ENCODE results near the gene ARL3.
"Not testable (repeated sequence)": the region's sequence is repeated elsewhere in the genome, so short reads cannot be mapped to it uniquely, and the experiment has no call there.

The ARL3 gene, protein sequence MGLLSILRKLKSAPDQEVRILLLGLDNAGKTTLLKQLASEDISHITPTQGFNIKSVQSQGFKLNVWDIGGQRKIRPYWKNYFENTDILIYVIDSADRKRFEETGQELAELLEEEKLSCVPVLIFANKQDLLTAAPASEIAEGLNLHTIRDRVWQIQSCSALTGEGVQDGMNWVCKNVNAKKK

DNA sequence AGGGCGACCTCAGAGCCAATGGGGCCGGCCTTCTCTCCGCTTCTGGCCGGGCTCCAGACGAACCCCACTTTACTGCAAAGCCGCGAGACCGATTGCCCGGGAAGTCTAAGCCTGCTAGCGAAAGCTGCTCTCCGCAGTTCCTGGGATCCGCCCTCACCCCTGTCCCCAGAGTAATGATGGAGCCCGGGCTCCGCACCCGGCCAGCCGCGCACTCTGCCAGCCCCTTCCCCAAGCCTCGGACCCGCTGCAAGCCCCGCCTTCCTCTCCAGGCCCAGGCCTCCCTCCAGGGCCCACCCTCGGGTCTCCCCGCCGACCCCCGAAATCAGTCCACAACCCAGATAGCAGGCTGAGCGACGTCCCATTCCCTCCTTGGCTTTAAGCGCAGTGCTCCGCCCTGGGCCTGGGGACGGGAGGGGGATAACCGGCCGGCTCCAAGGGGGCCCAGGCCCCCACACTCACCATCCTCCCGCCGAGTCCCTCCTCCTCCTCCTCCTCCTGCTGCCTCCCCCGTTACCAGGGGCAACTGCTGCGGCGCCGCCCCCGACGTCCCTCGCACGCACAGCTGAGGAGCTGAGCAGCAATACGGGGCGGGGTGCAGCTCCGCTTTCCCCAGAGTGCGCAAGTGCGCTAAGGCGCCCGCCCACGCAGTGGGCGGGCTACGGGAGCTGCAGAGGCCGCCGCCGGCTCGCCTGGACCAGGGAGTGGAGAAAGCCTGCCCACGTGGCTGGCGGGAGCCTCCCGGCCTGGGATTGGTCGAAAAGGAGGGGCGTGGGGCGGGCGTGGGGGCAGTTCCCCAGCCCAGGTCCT, at the start of gene ARL3:
TSS of gene ARL3 (minus strand) at position 584 of the 807 bp plus-strand sequence. CDS start at position 462, 122 bp downstream.
- TF ChIP-seq, protein P1, sequence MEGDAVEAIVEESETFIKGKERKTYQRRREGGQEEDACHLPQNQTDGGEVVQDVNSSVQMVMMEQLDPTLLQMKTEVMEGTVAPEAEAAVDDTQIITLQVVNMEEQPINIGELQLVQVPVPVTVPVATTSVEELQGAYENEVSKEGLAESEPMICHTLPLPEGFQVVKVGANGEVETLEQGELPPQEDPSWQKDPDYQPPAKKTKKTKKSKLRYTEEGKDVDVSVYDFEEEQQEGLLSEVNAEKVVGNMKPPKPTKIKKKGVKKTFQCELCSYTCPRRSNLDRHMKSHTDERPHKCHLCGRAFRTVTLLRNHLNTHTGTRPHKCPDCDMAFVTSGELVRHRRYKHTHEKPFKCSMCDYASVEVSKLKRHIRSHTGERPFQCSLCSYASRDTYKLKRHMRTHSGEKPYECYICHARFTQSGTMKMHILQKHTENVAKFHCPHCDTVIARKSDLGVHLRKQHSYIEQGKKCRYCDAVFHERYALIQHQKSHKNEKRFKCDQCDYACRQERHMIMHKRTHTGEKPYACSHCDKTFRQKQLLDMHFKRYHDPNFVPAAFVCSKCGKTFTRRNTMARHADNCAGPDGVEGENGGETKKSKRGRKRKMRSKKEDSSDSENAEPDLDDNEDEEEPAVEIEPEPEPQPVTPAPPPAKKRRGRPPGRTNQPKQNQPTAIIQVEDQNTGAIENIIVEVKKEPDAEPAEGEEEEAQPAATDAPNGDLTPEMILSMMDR (IDR thresholded peaks at IDR 0.05; ENCODE audit: low read length, missing control alignments): no peak
- peak within 1 kb of the TSS; percentile 95 for H3K4me3 ChIP-seq (replicated peaks; ENCODE audit: low read depth, low read length)
- DNase-seq (ENCODE audit: low read depth): peak; percentile 98

DNA sequence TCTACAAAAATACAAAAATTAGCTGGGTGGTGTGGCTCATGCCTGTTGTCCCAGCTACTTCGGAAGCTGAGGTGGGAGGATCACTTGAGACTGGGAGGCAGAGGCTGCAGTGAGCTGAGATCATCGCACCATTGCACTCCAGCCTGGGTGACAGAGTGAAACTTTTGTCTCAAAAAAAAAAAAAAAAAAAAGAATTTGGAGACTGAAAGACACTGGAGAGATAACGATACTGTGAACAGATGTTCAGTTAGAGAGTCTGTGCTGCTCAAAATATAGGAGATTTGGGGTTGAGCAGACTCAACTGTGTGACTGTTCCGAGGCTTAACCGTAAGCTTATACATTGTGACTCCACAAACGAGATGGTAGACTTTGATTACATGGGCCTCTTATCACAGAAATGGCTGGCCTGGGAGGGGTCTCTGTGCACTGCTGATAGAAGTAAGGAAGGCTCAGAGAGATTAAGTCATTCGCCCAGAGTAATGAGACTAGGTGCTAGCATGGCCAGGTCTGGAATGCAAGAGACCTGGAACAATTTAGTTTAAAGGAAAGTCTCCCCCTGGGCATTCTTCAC, 48.9 kb upstream of the ARL3 start:
- no peak overlapping the region for H3K4me3 ChIP-seq (replicated peaks; ENCODE audit: low read depth, low read length)
- DNase-seq (ENCODE audit: low read depth): no peak
- TF ChIP-seq, protein P1 (IDR thresholded peaks at IDR 0.05; ENCODE audit: low read length, missing control alignments): no peak

DNA sequence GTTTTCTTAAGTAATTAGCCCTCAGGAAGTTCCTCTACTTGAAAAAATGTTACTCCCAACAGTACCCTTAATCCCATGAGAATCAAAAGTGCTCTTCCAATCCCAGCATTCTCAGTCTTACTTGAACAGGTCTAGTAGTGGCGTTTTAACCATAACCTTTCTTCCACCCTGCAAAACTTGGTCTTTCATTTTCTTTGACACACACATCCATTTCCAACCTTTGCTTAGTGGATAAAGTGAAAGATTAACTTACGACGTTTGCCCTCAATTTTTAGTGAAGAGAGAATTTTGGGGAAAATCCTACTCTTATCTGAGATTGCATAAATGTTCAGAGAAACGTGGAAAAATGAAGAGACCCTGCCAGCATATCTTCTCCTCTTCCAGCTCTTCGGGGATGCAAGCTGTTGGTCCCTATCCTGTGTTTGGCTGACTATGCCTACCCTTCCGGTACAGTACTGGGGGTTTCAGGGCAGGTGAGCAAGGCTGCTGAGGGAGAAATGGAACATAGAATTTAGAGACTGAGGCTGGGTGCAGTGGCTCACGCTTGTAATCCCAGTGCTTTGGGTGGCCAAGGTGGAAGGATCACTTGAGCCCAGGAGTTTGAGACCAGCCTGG, 48.3 kb upstream of the ARL3 start:
- TF ChIP-seq, protein P1 (IDR thresholded peaks at IDR 0.05; ENCODE audit: low read length, missing control alignments): no peak

DNA sequence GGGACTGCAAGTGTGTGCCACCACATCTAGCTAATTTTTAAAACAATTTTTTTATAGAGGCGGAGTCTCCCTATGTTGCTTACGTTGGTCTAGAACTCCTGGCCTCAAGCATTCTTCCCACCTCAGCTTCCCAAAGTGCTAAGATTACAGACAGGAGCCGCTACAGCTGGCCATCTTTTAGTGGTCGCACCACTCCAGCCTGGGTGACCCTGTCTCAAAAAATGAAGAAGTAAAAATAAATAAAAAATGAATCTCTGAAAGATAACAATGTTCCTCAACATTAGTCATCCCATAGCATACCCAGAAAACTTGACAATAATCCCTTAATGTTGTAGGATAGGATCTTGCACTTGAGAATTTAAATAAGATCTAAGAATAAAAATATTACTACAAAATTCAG, 47.8 kb upstream of the ARL3 start:
- no peak overlapping the region for H3K4me3 ChIP-seq (replicated peaks; ENCODE audit: low read depth, low read length)
- TF ChIP-seq, protein P1 (IDR thresholded peaks at IDR 0.05; ENCODE audit: low read length, missing control alignments): no peak
- DNase-seq (ENCODE audit: low read depth): no peak

More for the DNA sequence above, 48.3 kb upstream of the ARL3 start:
- no peak overlapping the region for H3K4me3 ChIP-seq (replicated peaks; ENCODE audit: low read depth, low read length)
- no peak for DNase-seq (ENCODE audit: low read depth)

DNA sequence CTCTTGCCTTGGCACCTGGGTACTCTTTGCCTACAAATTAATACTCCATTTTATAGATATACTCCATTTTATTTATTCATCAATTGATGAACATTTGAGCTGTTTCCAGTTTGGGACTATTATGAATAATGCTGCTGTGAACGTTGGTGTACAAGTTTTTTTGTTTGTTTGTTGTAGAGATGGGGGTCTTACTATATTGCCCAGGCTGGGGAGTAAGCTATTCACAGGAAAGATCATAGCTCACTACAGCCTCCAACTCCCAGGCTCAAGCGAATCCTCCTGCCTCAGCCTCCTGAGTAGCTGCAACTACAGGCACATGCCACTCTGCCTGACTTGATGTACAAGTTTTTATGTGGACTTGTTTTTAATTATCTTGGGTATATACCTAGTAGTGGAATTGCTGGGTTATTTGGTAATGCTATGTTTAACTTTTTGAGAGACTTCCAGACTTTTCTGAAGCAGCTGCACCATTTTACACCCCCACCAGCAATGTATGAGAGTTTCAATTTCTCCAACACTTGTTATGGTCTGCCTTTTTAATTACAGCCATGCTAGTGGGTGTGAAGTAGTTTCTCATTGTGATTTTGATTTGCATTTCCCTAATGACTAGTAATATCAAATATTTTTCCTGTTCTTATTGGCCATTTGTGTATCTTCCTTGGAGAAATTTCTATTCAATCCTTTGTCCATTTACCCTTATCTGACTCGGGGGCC, 45.5 kb upstream of the ARL3 start:
- no peak for DNase-seq (ENCODE audit: low read depth)
- no peak overlapping the region for H3K4me3 ChIP-seq (replicated peaks; ENCODE audit: low read depth, low read length)
- TF ChIP-seq, protein P1 (IDR thresholded peaks at IDR 0.05; ENCODE audit: low read length, missing control alignments): no peak

DNA sequence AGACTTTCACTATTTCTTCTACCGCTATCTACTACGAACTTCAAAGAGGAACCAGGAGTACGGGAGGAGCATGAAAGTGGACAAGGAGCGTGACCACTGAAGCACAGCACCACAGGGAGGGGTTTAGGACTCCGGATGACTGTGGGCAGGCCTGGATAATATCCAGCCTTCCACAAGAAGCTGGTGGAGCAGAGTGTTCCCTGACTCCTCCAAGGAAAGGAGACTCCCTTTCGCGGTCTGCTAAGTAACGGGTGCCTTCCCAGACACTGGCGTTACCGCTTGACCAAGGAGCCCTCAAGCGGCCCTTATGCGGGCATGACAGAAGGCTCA, 44.7 kb upstream of the ARL3 start:
- H3K4me3 ChIP-seq (replicated peaks; ENCODE audit: low read depth, low read length); DNase-seq (ENCODE audit: low read depth): not testable (repeated sequence)

Measured in fibroblast of pulmonary artery (primary cell).